K562 (cell line): Measurements from ENCODE around the gene DLX6. TPM values are rescaled to one million over a fixed set of nuclear protein-coding genes. Genes with fewer than 3 reads are reported as not detected.

ENCODE experiments used
- ATAC-seq: fragments of 200-7000 bp; cut with Tn5 transposase; 3 replicates; pipeline ENCODE4 v1.9.1; 2020; ENCODE audit warnings: moderate library complexity
- BruUV-seq: library from RNA; stranded (reverse); fragments of 400-500 nt; replicated peaks from 2 replicates; lab custom pipeline; 2021; lab: Mats Ljungman, UMichigan
- CTCF ChIA-PET: fragments of 300-600 bp; formaldehyde crosslinking; extraction: SDS; loops from one replicate; lab custom pipeline; 2021; ENCODE audit warnings: low intra/inter-chr PET ratio; lab: Yijun Ruan, JAX
- POLR2A ChIA-PET: fragments of 300-600, 350-650 bp; sonication (Branson Sonifier 250); formaldehyde crosslinking; extraction: SDS; loops from one replicate; lab custom pipeline; 2021; ENCODE audit warnings: antibody characterized with exemption, inconsistent platforms; lab: Yijun Ruan, JAX
- DNase-seq, 4 experiments: peaks; one replicate each; pipeline versions ENCODE4 v3.0.0 to v3.0.0-alpha.2; 2011 to 2018; ENCODE audit warnings: low spot score in 3 of 4, mixed read lengths in 3 of 4; ENCODE audit errors: extremely low read depth in 1 of 4
- FAIRE-seq: peaks from 2 replicates; lab custom pipeline; 2011; peaks lifted over from hg19 to GRCh38; lab: Jason Lieb, UNC
- H2AFZ ChIP-seq: 2 replicates; pipeline ENCODE4 v1.6.0; 2011; ENCODE audit warnings: low read depth, low read length, control low read depth, inconsistent platforms
- H3K27ac ChIP-seq: fragments of 200-600 bp; 3 replicates; pipeline ENCODE4 v1.8.0; 2011; ENCODE audit warnings: low read depth, mild to moderate bottlenecking, control low read depth, inconsistent platforms, low read length, moderate library complexity, mixed read lengths; ENCODE audit errors: extremely low read depth
- H3K27me3 ChIP-seq, 2 experiments: fragments of 300-600 bp in 1 of 2; 2 replicates in 1 of 2; 3 replicates in 1 of 2; pipeline versions ENCODE4 v1.6.0 to v1.8.0; 2011; ENCODE audit warnings: inconsistent platforms in 2 of 2, low read length in 2 of 2, mild to moderate bottlenecking in 1 of 2, mixed read lengths in 1 of 2, moderate library complexity in 1 of 2; ENCODE audit not compliant: control insufficient read depth in 2 of 2, insufficient read depth in 2 of 2
- H3K36me3 ChIP-seq: fragments of 300-600 bp; 3 replicates; pipeline ENCODE4 v1.8.0; 2011; ENCODE audit warnings: mild to moderate bottlenecking, low read length, inconsistent platforms; ENCODE audit not compliant: control insufficient read depth, insufficient read depth
- H3K4me1 ChIP-seq, 2 experiments: fragments of 200-600 bp in 1 of 2; replicated peaks in 1 of 2; 2 replicates in 1 of 2; 3 replicates in 1 of 2; pipeline versions ENCODE4 v1.5.1 to v1.8.0; 2011; ENCODE audit warnings: inconsistent platforms in 2 of 2, low read length in 2 of 2, mild to moderate bottlenecking in 1 of 2, mixed read lengths in 1 of 2, moderate library complexity in 1 of 2; ENCODE audit not compliant: control insufficient read depth in 2 of 2, insufficient read depth in 2 of 2
- H3K4me2 ChIP-seq: 2 replicates; pipeline ENCODE4 v1.6.1; 2011; ENCODE audit warnings: low read length, control low read depth, inconsistent platforms, mixed read lengths; ENCODE audit not compliant: insufficient read depth
- H3K4me3 ChIP-seq: fragments of 200-600 bp; sonication (generic), shearing (Covaris generic); 2 replicates; pipeline ENCODE4 v1.5.1; 2016; ENCODE audit warnings: control low read depth, inconsistent platforms
- H3K79me2 ChIP-seq: fragments of 200-600 bp; 3 replicates; pipeline ENCODE4 v1.8.0; 2011; ENCODE audit warnings: low read length, inconsistent platforms; ENCODE audit not compliant: control insufficient read depth, insufficient read depth
- H3K9ac ChIP-seq, 2 experiments: 2 replicates each; pipeline versions ENCODE4 v1.6.0 to v1.6.1; 2011; ENCODE audit warnings: low read depth in 2 of 2, low read length in 2 of 2, control low read depth in 1 of 2, inconsistent platforms in 1 of 2, mild to moderate bottlenecking in 1 of 2, mixed read lengths in 1 of 2; ENCODE audit not compliant: insufficient read depth in 1 of 2
- H3K9me1 ChIP-seq: one replicate; pipeline ENCODE4 v1.6.0; 2011; ENCODE audit warnings: inconsistent platforms, mild to moderate bottlenecking, low read length, moderate library complexity; ENCODE audit not compliant: control insufficient read depth, insufficient read depth
- H3K9me3 ChIP-seq: replicated peaks from 2 replicates; pipeline ENCODE4 v1.5.1; 2011; ENCODE audit warnings: low read depth, low read length, inconsistent platforms; ENCODE audit not compliant: control insufficient read depth, insufficient read depth
- H4K20me1 ChIP-seq: replicated peaks from 2 replicates; pipeline ENCODE4 v1.6.1; 2011; ENCODE audit warnings: low read length, inconsistent platforms, mixed read lengths; ENCODE audit not compliant: control insufficient read depth, insufficient read depth
- BHLHE40 ChIP-seq: IDR thresholded peaks from 2 replicates; pipeline ENCODE4 v1.6.1; 2011; ENCODE audit warnings: low read length, improper control_type of control experiment
- E2F6 ChIP-seq, 2 experiments: IDR thresholded peaks; 2 replicates each; pipeline ENCODE4 v1.6.1; 2011; ENCODE audit warnings: borderline replicate concordance in 1 of 2, control low read depth in 1 of 2, low read depth in 1 of 2, low read length in 1 of 2, mild to moderate bottlenecking in 1 of 2, mixed read lengths in 1 of 2, moderate library complexity in 1 of 2; ENCODE audit not compliant: insufficient read depth in 1 of 2, insufficient read length in 1 of 2, poor library complexity in 1 of 2, severe bottlenecking in 1 of 2; ENCODE audit errors: extremely low read depth in 1 of 2
- MCM5 ChIP-seq: fragments of 450-650 bp; IDR thresholded peaks from 2 replicates; pipeline ENCODE4 v1.6.1; 2016; ENCODE audit warnings: low read depth
- NRF1 ChIP-seq, 2 experiments: fragments of 450-650 bp; IDR thresholded peaks in 1 of 2; conservative IDR thresholded peaks in 1 of 2; 2 replicates each; pipeline ENCODE4 v1.6.1; 2014; ENCODE audit warnings: mild to moderate bottlenecking in 2 of 2
- PTRF ChIP-seq: fragments of 450-650 bp; IDR thresholded peaks from 2 replicates; pipeline ENCODE4 v1.6.1; 2016; ENCODE audit warnings: mild to moderate bottlenecking, missing genetic modification characterization, missing compliant biosample characterization
- U2AF2 ChIP-seq: fragments of 200-400 bp; formaldehyde crosslinking; optimal IDR thresholded peaks from 2 replicates; pipeline ENCODE3; 2017; ENCODE audit warnings: low read depth, mild to moderate bottlenecking, low read length
- ZC3H8 ChIP-seq: fragments of 450-650 bp; IDR thresholded peaks from 2 replicates; pipeline ENCODE4 v1.6.1; 2017
- WGBS: fragments of 100-300 bp; shearing (Covaris generic); methylation state at CpG from one replicate; pipeline ENCODE4 v1.1.6; 2016; ENCODE audit warnings: low coverage, mixed read lengths; ENCODE audit not compliant: insufficient coverage; ENCODE audit errors: missing lambda C conversion rate; 5-methylcytosine and 5-hydroxymethylcytosine counted together
- in situ Hi-C: fragments of 300-500 bp; cut with MboI; formaldehyde crosslinking; loops from 4 replicates; pipeline ENCODE4 v1.15.0; 2018; ENCODE audit warnings: inconsistent platforms, mixed read lengths
- intact Hi-C: fragments of 100-400 bp; cut with micrococcal nuclease; formaldehyde crosslinking; loops from 2 replicates; pipeline ENCODE4 v1.14.2; 2022
- polyA plus RNA-seq, 8 experiments: library from polyadenylated mRNA; depleted of rRNA in 4 of 8; stranded (reverse) in 5 of 8; unstranded in 3 of 8; fragments of >200 nt; fragmentation: Nextera tagmentation in 2 of 8; fragmentation: Illumina TruSeq in 1 of 8; extraction: Ambion mirVana in 2 of 8; extraction: Trizol in 1 of 8; gene quantifications; 2 replicates each; pipeline versions ENCODE4 v1.2.1 to v1.2.3, GENCODE V29; 2011 to 2014; ENCODE audit warnings: inconsistent platforms in 1 of 8, missing spikeins in 1 of 8
- total RNA-seq, 7 experiments: library from RNA; depleted of rRNA in 6 of 7; stranded (reverse); fragments of >200 nt in 6 of 7; fragmentation: Illumina TruSeq in 2 of 7; extraction: Trizol in 2 of 7; gene quantifications; 2 replicates each; pipeline versions ENCODE4 v1.2.1 to v1.2.3, GENCODE V29; 2011 to 2021; ENCODE audit warnings: low replicate concordance in 1 of 7

DLX6 gene
- total and polyA plus RNA-seq, 9 of the 15 experiments (the other 6 are each of a cell fraction or from before 2014, with no cell fraction given): not detected

- ChIA-PET POLR2A (no interaction called here), CTCF (no interaction called here)
- H3K9me1 ChIP-seq: no peaks in the 10 kb centered on the region
- FAIRE-seq: no peak
- no peak overlapping the region for H2AFZ ChIP-seq
- no peaks in the 10 kb centered on the region for H4K20me1 ChIP-seq
- peaks cover 0 to 3% of the 10 kb centered on the region in 2 experiments; a peak in 1 of 5 replicates for H3K4me1 ChIP-seq
- TF ChIP-seq ZC3H8: no peak
- no peak for TF ChIP-seq MCM5
- peak in 1 of 2 experiments; percentile 29 for TF ChIP-seq E2F6 (IDR thresholded peaks at IDR 0.05; ENCODE audit: borderline replicate concordance in 1 of 2, extremely low read depth in 1 of 2, insufficient read depth in 1 of 2, insufficient read length in 1 of 2, low read depth in 1 of 2, low read length in 1 of 2, poor library complexity in 1 of 2, severe bottlenecking in 1 of 2)
- peak; percentile 82 for TF ChIP-seq BHLHE40
- peak; percentile 84 to 86 for TF ChIP-seq NRF1 (conservative IDR thresholded peaks at IDR 0.05 in 1 of 2, IDR thresholded peaks at IDR 0.05 in 1 of 2)
- TF ChIP-seq PTRF (tag): no peak
- TF ChIP-seq U2AF2: no peak
- no TSS peak for BruUV-seq
- DNase-seq: peak in 1 of 4 experiments; percentile 15
- H3K27me3 ChIP-seq: peaks cover 67 to 68% of the 10 kb centered on the region in 2 experiments
- peak; percentile 73 for ATAC-seq
- H3K9ac ChIP-seq: no peak overlapping the region
- no peaks in the 10 kb centered on the region for H3K79me2 ChIP-seq
- in situ Hi-C loops: no loop called here
- intact Hi-C loops: no loop called here
- no peaks in the 10 kb centered on the region for H3K9me3 ChIP-seq
- no peak overlapping the region for H3K4me2 ChIP-seq
- no peak overlapping the region for H3K4me3 ChIP-seq
- H3K36me3 ChIP-seq: no peaks in the 10 kb centered on the region
- no peak overlapping the region for H3K27ac ChIP-seq
- WGBS: 4% methylated on average over 26 of the region's 27 CpGs
Measured at GRCh38 chr7:96993094-96993865, 12.1 kb upstream of the DLX6 start.
